ELR (cell line): ENCODE measurements around the gene EPN2.

ENCODE experiments used
- DNase-seq: peaks from one replicate; pipeline ENCODE4 v3.0.0-alpha.2; 2015; ENCODE audit warnings: low read depth

The EPN2 gene

GRCh38 chr17:19365833-19366636, 128.9 kb downstream of the EPN2 start:
- no peak for DNase-seq

- DNase-seq: no peak
These were observed 129.4 kb downstream of the EPN2 start for GRCh38 chr17:19366637-19366972.

- no peak for DNase-seq
These were observed 131.1 kb downstream of the EPN2 start for GRCh38 chr17:19368229-19368628.

GRCh38 chr17:19369107-19369778, 132.1 kb downstream of the EPN2 start:
- no peak for DNase-seq

GRCh38 chr17:19369846-19370492, 132.8 kb downstream of the EPN2 start:
- no peak for DNase-seq

- peak; percentile 19 for DNase-seq
These were observed 133.4 kb downstream of the EPN2 start for GRCh38 chr17:19370493-19370960.

GRCh38 chr17:19371259-19372010, 134.3 kb downstream of the EPN2 start:
- DNase-seq: no peak

GRCh38 chr17:19372011-19372370, 134.8 kb downstream of the EPN2 start:
- DNase-seq: no peak

- no peak for DNase-seq
These were observed 135.3 kb downstream of the EPN2 start for GRCh38 chr17:19372439-19372838.

GRCh38 chr17:19372866-19373504, 135.8 kb downstream of the EPN2 start:
- DNase-seq: no peak

- DNase-seq: no peak
These were observed 137.0 kb downstream of the EPN2 start for GRCh38 chr17:19374136-19374535.

GRCh38 chr17:19375732-19376131, 138.6 kb downstream of the EPN2 start:
- DNase-seq: no peak

GRCh38 chr17:19376811-19377210, 139.6 kb downstream of the EPN2 start:
- peak; percentile 26 for DNase-seq

GRCh38 chr17:19377602-19378415, 140.6 kb downstream of the EPN2 start:
- peak; percentile 98 for DNase-seq

GRCh38 chr17:19378416-19379360, 141.5 kb downstream of the EPN2 start, which contains the start of gene MAPK7:
MAPK7 (plus strand) TSS chr17:19378498; CDS start chr17:19378901, 403 bp downstream.
- peak; percentile 13 for DNase-seq

- DNase-seq: no peak
These were observed 142.3 kb downstream of the EPN2 start for GRCh38 chr17:19379361-19380065.

GRCh38 chr17:19380481-19381301, 143.5 kb downstream of the EPN2 start:
- no peak for DNase-seq

GRCh38 chr17:19381361-19381740, 144.2 kb downstream of the EPN2 start:
- DNase-seq: no peak
